Measurements from ENCODE around the gene EIF5B. TPM values are rescaled to one million over a fixed set of nuclear protein-coding genes. Genes with fewer than 3 reads are reported as not detected.

The EIF5B gene
- polyA plus RNA-seq, 2 of the 4 experiments (the other 2 are of a cell fraction), result 25.0 to 75.4 TPM

DNA sequence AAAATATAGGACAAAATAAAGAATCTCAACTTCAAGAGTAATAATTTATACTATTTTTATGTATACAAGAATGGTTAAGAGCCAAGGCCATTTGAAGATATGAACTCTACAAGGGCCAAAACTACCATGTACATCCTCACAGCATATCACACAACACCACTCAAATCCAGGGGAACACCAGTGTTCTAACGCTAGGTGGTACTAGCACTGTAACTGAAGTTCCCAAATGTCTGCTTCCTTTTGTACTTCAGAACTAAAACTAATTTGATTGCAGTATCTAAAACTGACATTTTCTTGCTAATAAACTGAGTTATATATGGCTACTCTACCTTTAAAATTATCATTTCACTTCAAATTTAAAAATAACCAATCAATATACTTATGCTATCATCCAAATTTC, 105.6 kb downstream of the EIF5B start:
- ATAC-seq (peak in 1 of 2 experiments; percentile 61; a peak in 2 of 6 replicates), DNase-seq (ENCODE audit: low read depth in 1 of 2, low spot score in 1 of 2) (peak in 1 of 2 experiments; percentile 24), FAIRE-seq (no peak)
- Histone ChIP-seq H3K9me3 (no peaks in the 10 kb centered on the region), H3K4me3 (no peak overlapping the region), H3K4me1 (no peaks in the 10 kb centered on the region), H3K4me2 (no peak overlapping the region), H3K27ac (no peak overlapping the region)
- CTCF ChIA-PET, result no interaction called here
- POLR2A ChIA-PET, result no interaction called here
- WGBS (ENCODE audit: missing lambda C conversion rate), result 73% methylated on average over 1 of the region's 1 CpG
- 0 out of 5 replicates have a peak, but pooled peaks of 1 of the 2 experiments have one; percentile 5 for TF ChIP-seq RAD21 (conservative IDR thresholded peaks at IDR 0.05 in 1 of 2, IDR thresholded peaks at IDR 0.05 in 1 of 2)
- TF ChIP-seq, protein P1, sequence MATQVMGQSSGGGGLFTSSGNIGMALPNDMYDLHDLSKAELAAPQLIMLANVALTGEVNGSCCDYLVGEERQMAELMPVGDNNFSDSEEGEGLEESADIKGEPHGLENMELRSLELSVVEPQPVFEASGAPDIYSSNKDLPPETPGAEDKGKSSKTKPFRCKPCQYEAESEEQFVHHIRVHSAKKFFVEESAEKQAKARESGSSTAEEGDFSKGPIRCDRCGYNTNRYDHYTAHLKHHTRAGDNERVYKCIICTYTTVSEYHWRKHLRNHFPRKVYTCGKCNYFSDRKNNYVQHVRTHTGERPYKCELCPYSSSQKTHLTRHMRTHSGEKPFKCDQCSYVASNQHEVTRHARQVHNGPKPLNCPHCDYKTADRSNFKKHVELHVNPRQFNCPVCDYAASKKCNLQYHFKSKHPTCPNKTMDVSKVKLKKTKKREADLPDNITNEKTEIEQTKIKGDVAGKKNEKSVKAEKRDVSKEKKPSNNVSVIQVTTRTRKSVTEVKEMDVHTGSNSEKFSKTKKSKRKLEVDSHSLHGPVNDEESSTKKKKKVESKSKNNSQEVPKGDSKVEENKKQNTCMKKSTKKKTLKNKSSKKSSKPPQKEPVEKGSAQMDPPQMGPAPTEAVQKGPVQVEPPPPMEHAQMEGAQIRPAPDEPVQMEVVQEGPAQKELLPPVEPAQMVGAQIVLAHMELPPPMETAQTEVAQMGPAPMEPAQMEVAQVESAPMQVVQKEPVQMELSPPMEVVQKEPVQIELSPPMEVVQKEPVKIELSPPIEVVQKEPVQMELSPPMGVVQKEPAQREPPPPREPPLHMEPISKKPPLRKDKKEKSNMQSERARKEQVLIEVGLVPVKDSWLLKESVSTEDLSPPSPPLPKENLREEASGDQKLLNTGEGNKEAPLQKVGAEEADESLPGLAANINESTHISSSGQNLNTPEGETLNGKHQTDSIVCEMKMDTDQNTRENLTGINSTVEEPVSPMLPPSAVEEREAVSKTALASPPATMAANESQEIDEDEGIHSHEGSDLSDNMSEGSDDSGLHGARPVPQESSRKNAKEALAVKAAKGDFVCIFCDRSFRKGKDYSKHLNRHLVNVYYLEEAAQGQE (IDR thresholded peaks at IDR 0.05), result no peak
- TF ChIP-seq CTCF (IDR thresholded peaks at IDR 0.05), result 0 out of 3 replicates have a peak, but pooled peaks have one; percentile 11

GRCh38 chr2:99444222-99444621, 107.0 kb downstream of the EIF5B start:
- CTCF ChIA-PET, result no interaction called here
- no peak for FAIRE-seq

GRCh38 chr2:99445065-99445464, 107.9 kb downstream of the EIF5B start:
- ChIA-PET POLR2A (no interaction called here), CTCF (no interaction called here)
- peaks cover 5% of the 10 kb centered on the region; the same call in 1 of the 3 replicates for H3K4me1 ChIP-seq
- H3K9me3 ChIP-seq, result no peaks in the 10 kb centered on the region
- DNase-seq (ENCODE audit: low read depth in 1 of 2, low spot score in 1 of 2) (no peak), FAIRE-seq (no peak), ATAC-seq (no peak)
- 70% methylated on average over 4 of the region's 4 CpGs for WGBS (ENCODE audit: missing lambda C conversion rate)
- no peak overlapping the region for H3K27ac ChIP-seq
- TF ChIP-seq BCL3 (IDR thresholded peaks at IDR 0.05) (no peak), TP53 (CRISPR knock-in tag; IDR thresholded peaks at IDR 0.05) (no peak), JUNB (IDR thresholded peaks at IDR 0.05) (no peak), TFCP2L1 (CRISPR knock-in tag; IDR thresholded peaks at IDR 0.05) (no peak), EHMT2 (IDR thresholded peaks at IDR 0.05; ENCODE audit: low read depth) (no peak)
- TF ChIP-seq, protein P1 (IDR thresholded peaks at IDR 0.05), result no peak
- H3K4me3 ChIP-seq, result no peak overlapping the region
- H3K4me2 ChIP-seq, result no peak overlapping the region

More at GRCh38 chr2:99444222-99444621, 107.0 kb downstream of the EIF5B start:
- DNase-seq (ENCODE audit: low read depth in 1 of 2, low spot score in 1 of 2) (no peak), ATAC-seq (no peak)
- Histone ChIP-seq H3K4me3 (no peak overlapping the region), H3K27ac (no peak overlapping the region), H3K9me3 (no peaks in the 10 kb centered on the region), H3K4me2 (no peak overlapping the region), H3K4me1 (peaks cover 5% of the 10 kb centered on the region; the same call in 1 of the 3 replicates)
- 93% methylated on average over 2 of the region's 2 CpGs for WGBS (ENCODE audit: missing lambda C conversion rate)
- POLR2A ChIA-PET, result no interaction called here
- TF ChIP-seq, protein P2, sequence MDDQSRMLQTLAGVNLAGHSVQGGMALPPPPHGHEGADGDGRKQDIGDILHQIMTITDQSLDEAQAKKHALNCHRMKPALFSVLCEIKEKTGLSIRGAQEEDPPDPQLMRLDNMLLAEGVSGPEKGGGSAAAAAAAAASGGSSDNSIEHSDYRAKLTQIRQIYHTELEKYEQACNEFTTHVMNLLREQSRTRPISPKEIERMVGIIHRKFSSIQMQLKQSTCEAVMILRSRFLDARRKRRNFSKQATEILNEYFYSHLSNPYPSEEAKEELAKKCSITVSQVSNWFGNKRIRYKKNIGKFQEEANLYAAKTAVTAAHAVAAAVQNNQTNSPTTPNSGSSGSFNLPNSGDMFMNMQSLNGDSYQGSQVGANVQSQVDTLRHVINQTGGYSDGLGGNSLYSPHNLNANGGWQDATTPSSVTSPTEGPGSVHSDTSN (IDR thresholded peaks at IDR 0.05), result no peak
- TF ChIP-seq FOXS1 (CRISPR knock-in tag; IDR thresholded peaks at IDR 0.05), result no peak
- no peak for TF ChIP-seq CEBPB (IDR thresholded peaks at IDR 0.05)
- no peak for TF ChIP-seq NFE2L2 (conservative IDR thresholded peaks at IDR 0.05; ENCODE audit: low read length)
- TF ChIP-seq, protein P3, sequence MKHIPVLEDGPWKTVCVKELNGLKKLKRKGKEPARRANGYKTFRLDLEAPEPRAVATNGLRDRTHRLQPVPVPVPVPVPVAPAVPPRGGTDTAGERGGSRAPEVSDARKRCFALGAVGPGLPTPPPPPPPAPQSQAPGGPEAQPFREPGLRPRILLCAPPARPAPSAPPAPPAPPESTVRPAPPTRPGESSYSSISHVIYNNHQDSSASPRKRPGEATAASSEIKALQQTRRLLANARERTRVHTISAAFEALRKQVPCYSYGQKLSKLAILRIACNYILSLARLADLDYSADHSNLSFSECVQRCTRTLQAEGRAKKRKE (CRISPR knock-in tag; IDR thresholded peaks at IDR 0.05; ENCODE audit: low read depth), result no peak
- no peak for TF ChIP-seq USF2 (IDR thresholded peaks at IDR 0.05)
- no peak for TF ChIP-seq ZNF302 (CRISPR knock-in tag; IDR thresholded peaks at IDR 0.05)
- TF ChIP-seq POLR2A (IDR thresholded peaks at IDR 0.05; ENCODE audit: low read length), result no peak
- no peak for TF ChIP-seq GATA3 (IDR thresholded peaks at IDR 0.05; ENCODE audit: borderline replicate concordance)
- no peak for TF ChIP-seq TFCP2L1 (CRISPR knock-in tag; IDR thresholded peaks at IDR 0.05)

All from A549 (cell line).